T-cell (primary cell): Measurements from ENCODE around the gene QPCT. TPM values are rescaled to one million over a fixed set of nuclear protein-coding genes. Genes with fewer than 3 reads are reported as not detected.
A peak's percentile ranks its signal among the peaks of the same experiment; 100 is the strongest.

ENCODE experiments used
- ATAC-seq, 4 experiments: fragments of 200-7000 bp in 3 of 4; fragments of 150-1000 bp in 1 of 4; cut with Tn5 transposase; replicated peaks in 1 of 4; 1 replicate in 3 of 4; 2 replicates in 1 of 4; pipeline ENCODE4 v1.10.0; 2021; ENCODE audit warnings: moderate library complexity in 3 of 4, mild to moderate bottlenecking in 2 of 4, moderate number of reproducible peaks in 1 of 4
- CTCF ChIA-PET, 2 donors: fragments of 300-600 bp; sonication (Branson Sonifier 250); formaldehyde crosslinking; loops; one replicate each; lab custom pipeline; 2022; ENCODE audit warnings: antibody characterized with exemption in 2 of 2; lab: Charles Lee
- POLR2A ChIA-PET, 2 donors: fragments of 300-600 bp; sonication (Branson Sonifier 250); formaldehyde crosslinking; loops; one replicate each; lab custom pipeline; 2022; ENCODE audit warnings: antibody characterized with exemption in 2 of 2; lab: Charles Lee
- DNase-seq, 35 experiments: peaks; one replicate each; pipeline versions ENCODE4 v3.0.0 to v3.0.0-alpha.2; 2013 to 2023
- H3K27ac ChIP-seq: one replicate; pipeline ENCODE4 v1.5.1; 2013; ENCODE audit warnings: low read length
- H3K27me3 ChIP-seq, 2 experiments: replicated peaks in 1 of 2; 1 replicate in 1 of 2; 2 replicates in 1 of 2; pipeline versions ENCODE4 v1.6.1 to v1.7.0; 2013; ENCODE audit warnings: low read length in 1 of 2, mixed read lengths in 1 of 2; ENCODE audit not compliant: control insufficient read depth in 2 of 2, insufficient read depth in 2 of 2; ENCODE audit errors: extremely low read depth in 1 of 2
- H3K36me3 ChIP-seq, 2 donors: 1 replicate in 1 of 2; 2 replicates in 1 of 2; pipeline versions ENCODE4 v1.6.1 to v1.7.0; 2013; ENCODE audit warnings: low read length in 1 of 2; ENCODE audit not compliant: control insufficient read depth in 2 of 2, insufficient read depth in 1 of 2; ENCODE audit errors: extremely low read depth in 1 of 2
- H3K4me1 ChIP-seq, 2 experiments: 1 replicate in 1 of 2; 2 replicates in 1 of 2; pipeline versions ENCODE4 v1.6.1 to v1.7.0; 2013; ENCODE audit warnings: low read length in 2 of 2, mixed read lengths in 1 of 2; ENCODE audit not compliant: insufficient read depth in 2 of 2, control insufficient read depth in 1 of 2; ENCODE audit errors: extremely low read depth in 1 of 2
- H3K4me3 ChIP-seq, 2 donors: 1 replicate in 1 of 2; 2 replicates in 1 of 2; pipeline versions ENCODE4 v1.5.1 to v1.7.0; 2013; ENCODE audit warnings: mild to moderate bottlenecking in 2 of 2, low read length in 1 of 2, moderate library complexity in 1 of 2; ENCODE audit not compliant: control insufficient read depth in 1 of 2; ENCODE audit errors: extremely low read depth in 1 of 2
- H3K9me3 ChIP-seq: 2 replicates; pipeline ENCODE4 v1.7.0; 2013
- H3K27ac Mint-ChIP-seq, 2 donors: one replicate each; pipeline ENCODE4 v1.8.0; 2020 to 2021; ENCODE audit warnings: mild to moderate bottlenecking in 2 of 2, mixed read lengths in 2 of 2
- H3K27me3 Mint-ChIP-seq, 2 donors: one replicate each; pipeline ENCODE4 v1.8.0; 2021 to 2022; ENCODE audit warnings: mixed read lengths in 2 of 2
- H3K36me3 Mint-ChIP-seq: one replicate; pipeline ENCODE4 v1.8.0; 2021; ENCODE audit warnings: mixed read lengths
- H3K4me1 Mint-ChIP-seq, 3 donors: one replicate each; pipeline ENCODE4 v1.8.0; 2020 to 2022; ENCODE audit warnings: mixed read lengths in 3 of 3, mild to moderate bottlenecking in 1 of 3
- H3K4me3 Mint-ChIP-seq, 3 donors: one replicate each; pipeline ENCODE4 v1.8.0; 2020 to 2022; ENCODE audit warnings: mild to moderate bottlenecking in 3 of 3, mixed read lengths in 3 of 3, moderate library complexity in 3 of 3
- H3K9me3 Mint-ChIP-seq, 3 donors: one replicate each; pipeline ENCODE4 v1.8.0; 2020 to 2022; ENCODE audit warnings: mixed read lengths in 3 of 3
- WGBS: methylation state at CpG from one replicate; pipeline ENCODE4 v1.1.5; 2013; ENCODE audit warnings: missing lambda C conversion rate; ENCODE audit not compliant: insufficient coverage; 5-methylcytosine and 5-hydroxymethylcytosine counted together
- total RNA-seq, 35 experiments: library from RNA in 6 of 35; stranded (reverse) in 6 of 35; fragments of 120-200 nt in 1 of 35; gene quantifications; one replicate each; pipeline versions ENCODE4 v1.2.1 to v1.2.4 and lab custom pipeline; 2013 to 2026

Gene QPCT
- total RNA-seq, 5 donors from 2014 or later (not counting 1 experiment from before 2014, with no cell fraction given), result 1.1 to 3.1 (median 1.5) TPM; not detected in 2

DNA sequence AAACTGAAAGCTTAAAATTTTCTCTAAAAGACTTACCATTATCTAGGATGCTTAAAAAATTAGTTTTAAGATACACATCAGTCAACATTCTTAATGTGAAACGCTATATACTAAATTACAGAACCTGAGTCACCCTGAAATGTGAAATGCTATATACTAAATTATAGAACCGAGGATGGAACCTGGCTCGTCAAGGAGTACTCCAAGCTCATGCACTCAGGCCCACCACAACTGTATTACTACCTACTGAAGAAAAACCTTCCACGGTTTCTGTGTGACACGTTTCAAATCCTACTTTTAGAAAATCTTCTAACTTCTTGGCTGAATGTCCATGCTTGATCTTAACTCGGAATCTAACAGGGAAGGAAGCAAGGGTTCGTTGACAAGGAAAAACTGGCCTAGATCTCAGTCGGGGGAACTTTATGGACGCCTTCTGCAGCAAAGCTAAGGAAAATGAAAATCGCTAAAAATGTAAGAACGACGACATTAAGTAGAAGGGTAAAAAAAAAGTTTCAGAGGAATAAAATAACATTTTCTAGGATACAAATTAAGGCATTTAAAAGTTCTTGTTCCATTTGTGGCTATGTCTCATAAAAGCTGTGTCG, 21.2 kb upstream of the QPCT start:
- Histone ChIP-seq H3K4me3 (peak overlapping the region; percentile 46 to 87), H3K9me3 (no peaks in the 10 kb centered on the region), H3K4me1 (peaks cover 18 to 20% of the 10 kb centered on the region in 2 experiments), H3K36me3 (no peaks in the 10 kb centered on the region), H3K27me3 (peaks cover 0 to 10% of the 10 kb centered on the region in 2 experiments), H3K27ac (peak overlapping the region; percentile 70)
- Mint-ChIP-seq H3K4me3 (peak overlapping the region; percentile 97 to 99 (median 99)), H3K27me3 (peaks cover 0 to 14% of the 10 kb centered on the region in 2 donors), H3K36me3 (no peaks in the 10 kb centered on the region), H3K9me3 (no peaks in the 10 kb centered on the region), H3K27ac (peak overlapping the region; percentile 96 to 97), H3K4me1 (peaks cover 51 to 59% (median 54%) of the 10 kb centered on the region in 3 donors)
- ChIA-PET POLR2A (interaction anchor here (0.5 to 1.8 kb wide), 6 partner anchors 10 to 303 kb away, joined by 3 to 5 read pairs (median 3); no protein-coding TSS in a partner anchor), CTCF (interaction anchor here (0.6 to 1.2 kb wide), 4 partner anchors 15 to 73 kb away, joined by 3 to 4 read pairs (median 3); no protein-coding TSS in a partner anchor)
- 72% methylated on average over 8 of the region's 13 CpGs for WGBS
- ATAC-seq, result no peak
- peak in 1 of 35 experiments; percentile 8 for DNase-seq

DNA sequence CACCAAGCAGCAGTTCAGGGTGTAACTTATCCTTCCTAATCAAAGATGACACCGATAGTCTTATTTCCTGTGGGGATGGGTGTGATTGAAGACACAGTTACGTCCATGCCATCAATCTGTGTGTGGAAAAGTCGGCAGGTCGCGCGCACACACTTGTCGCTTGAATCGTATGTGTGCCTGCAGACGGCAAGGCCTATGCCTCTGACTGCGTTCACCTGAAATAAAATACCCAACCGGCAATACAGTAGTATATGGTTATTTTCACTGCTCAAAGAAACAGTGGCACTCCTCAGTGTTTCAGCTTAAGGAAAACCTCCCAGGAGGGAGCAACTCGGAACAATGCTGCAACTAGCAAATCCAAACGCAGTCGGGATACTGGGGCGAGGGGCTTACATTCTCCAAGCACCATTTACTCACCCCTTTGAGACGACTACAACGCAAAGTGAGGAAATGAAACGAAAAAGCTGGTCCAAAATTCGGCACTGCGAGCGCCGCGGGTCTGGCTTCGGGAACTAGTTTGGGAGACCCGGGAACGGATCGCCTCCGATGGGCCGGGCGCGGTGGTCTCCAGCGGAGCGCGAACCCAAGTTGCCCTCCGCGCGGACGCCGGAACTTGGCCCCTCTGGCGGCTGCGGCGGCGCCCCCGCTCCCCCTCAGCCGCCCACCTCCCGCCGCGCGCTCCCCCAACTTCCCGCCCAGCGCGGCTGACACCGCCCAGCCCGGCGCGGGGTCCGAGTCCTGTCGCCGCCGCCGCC, 20.5 kb upstream of the QPCT start:
- no peaks in the 10 kb centered on the region for H3K9me3 ChIP-seq
- DNase-seq (peak; percentile 21 to 65 (median 39)), ATAC-seq (peak; percentile 33 to 51 (median 36))
- no peaks in the 10 kb centered on the region for H3K36me3 ChIP-seq
- peak overlapping the region; percentile 97 to 99 (median 99) for H3K4me3 Mint-ChIP-seq
- peak overlapping the region; percentile 70 for H3K27ac ChIP-seq
- peaks cover 44 to 52% (median 47%) of the 10 kb centered on the region in 3 donors for H3K4me1 Mint-ChIP-seq
- H3K4me3 ChIP-seq, result peak overlapping the region; percentile 46 to 87
- under 1% methylated on average over 24 of the region's 61 CpGs for WGBS
- H3K27me3 Mint-ChIP-seq, result peaks cover 3 to 18% of the 10 kb centered on the region in 2 donors
- no peaks in the 10 kb centered on the region for H3K9me3 Mint-ChIP-seq
- POLR2A ChIA-PET, result interaction anchor here (0.5 to 0.7 kb wide), 3 partner anchors 11 to 75 kb away, joined by 3 read pairs; no protein-coding TSS in a partner anchor
- H3K4me1 ChIP-seq, result peaks cover 18 to 20% of the 10 kb centered on the region in 2 experiments
- no peaks in the 10 kb centered on the region for H3K36me3 Mint-ChIP-seq
- H3K27ac Mint-ChIP-seq, result peak overlapping the region; percentile 96 to 97
- CTCF ChIA-PET, result interaction anchor here (0.6 to 1.2 kb wide), 5 partner anchors 25 to 1258 kb away, joined by 3 to 4 read pairs (median 3); no protein-coding TSS in a partner anchor
- H3K27me3 ChIP-seq, result peaks cover 0 to 13% of the 10 kb centered on the region in 2 experiments

DNA sequence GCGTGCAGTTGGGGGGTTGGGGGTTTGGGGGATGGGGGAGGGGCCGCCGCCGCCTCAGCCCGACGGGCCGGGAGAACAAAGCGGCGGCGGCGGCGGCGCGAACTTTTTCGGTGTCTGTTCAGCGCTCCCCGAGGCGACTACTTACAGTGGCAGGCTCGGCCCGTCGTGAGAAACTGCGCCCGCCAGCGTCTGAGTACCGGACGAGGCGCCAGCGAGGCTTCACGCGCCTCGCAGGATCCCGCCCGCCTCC, 20.0 kb upstream of the QPCT start:
- ChIA-PET POLR2A (interaction anchor here in 1 of 2 donors (0.5 kb wide), 1 partner anchor 75 kb away, joined by 3 read pairs; no protein-coding TSS in a partner anchor), CTCF (interaction anchor here (0.6 to 1.2 kb wide), 4 partner anchors 71 to 1257 kb away, joined by 3 to 4 read pairs (median 3); no protein-coding TSS in a partner anchor)
- peaks cover 3 to 18% of the 10 kb centered on the region in 2 donors for H3K27me3 Mint-ChIP-seq
- peaks cover 41 to 48% (median 43%) of the 10 kb centered on the region in 3 donors for H3K4me1 Mint-ChIP-seq
- WGBS, result under 1% methylated on average over 28 of the region's 33 CpGs
- no peak overlapping the region for H3K27ac Mint-ChIP-seq
- peak overlapping the region in 1 of 2 donors; percentile 87 for H3K4me3 ChIP-seq
- peaks cover 0 to 14% of the 10 kb centered on the region in 2 experiments for H3K27me3 ChIP-seq
- peak overlapping the region; percentile 66 to 99 (median 68) for H3K4me3 Mint-ChIP-seq
- H3K27ac ChIP-seq, result peak overlapping the region; percentile 36
- H3K9me3 Mint-ChIP-seq, result no peaks in the 10 kb centered on the region
- peak in 32 of 35 experiments; percentile 52 to 82 (median 65) for DNase-seq
- H3K36me3 ChIP-seq, result no peaks in the 10 kb centered on the region
- H3K36me3 Mint-ChIP-seq, result no peaks in the 10 kb centered on the region
- peak in 1 of 4 experiments; percentile 85 for ATAC-seq
- no peaks in the 10 kb centered on the region for H3K9me3 ChIP-seq
- peaks cover 18 to 20% of the 10 kb centered on the region in 2 experiments for H3K4me1 ChIP-seq

DNA sequence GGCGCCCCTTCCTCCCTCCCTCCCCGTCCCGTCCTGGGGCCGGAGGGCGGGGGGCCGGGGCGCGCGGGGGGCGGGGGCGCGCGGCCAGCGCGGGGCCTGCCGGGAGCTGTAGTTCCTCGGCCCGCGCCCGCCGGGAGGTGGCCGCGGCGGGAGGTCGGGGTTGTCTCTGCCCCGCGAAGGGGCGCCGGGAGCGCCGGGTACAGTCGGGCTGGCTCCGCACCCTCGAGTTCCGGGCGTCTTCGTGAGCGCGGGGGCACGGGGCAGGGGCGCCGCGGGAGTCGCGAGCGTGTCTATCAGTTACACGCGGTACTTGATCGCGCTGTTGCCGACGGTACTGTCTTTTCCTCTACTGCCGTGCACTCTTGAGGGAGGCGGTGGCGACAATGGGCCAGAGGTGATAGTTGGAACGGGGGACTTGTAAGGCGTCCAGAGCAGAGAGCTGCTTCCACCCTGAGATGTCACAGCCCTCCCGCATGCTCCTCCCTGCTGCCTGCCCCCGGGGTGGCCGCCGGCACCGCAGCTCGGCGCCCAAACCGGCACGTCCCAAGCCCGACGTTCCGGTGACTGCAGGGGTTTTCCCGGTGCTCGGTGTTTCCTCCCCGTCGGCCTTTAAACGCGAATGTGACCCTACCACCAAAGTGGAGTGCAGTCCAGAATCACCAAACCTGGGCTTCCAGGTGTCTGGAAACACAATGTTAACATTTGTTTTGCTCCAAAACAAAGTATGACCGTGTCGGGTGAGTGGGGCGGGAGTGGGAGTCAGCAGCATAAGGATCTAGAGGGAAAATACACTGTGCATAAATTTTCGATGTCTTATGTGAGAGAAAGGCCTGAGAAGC, 19.4 kb upstream of the QPCT start, which contains the start of gene PRKD3:
TSS of gene PRKD3 (minus strand) at position 48 of the 839 bp plus-strand sequence. CDS start 8,309 bp downstream, outside the sequence.
- Histone ChIP-seq H3K27me3 (peaks cover 0 to 20% of the 10 kb centered on the region in 2 experiments), H3K9me3 (no peaks in the 10 kb centered on the region), H3K27ac (peak within 1 kb of the TSS; percentile 70), H3K4me1 (peaks cover 18 to 20% of the 10 kb centered on the region in 2 experiments), H3K36me3 (no peaks in the 10 kb centered on the region), H3K4me3 (peak within 1 kb of the TSS; percentile 71 to 87)
- Mint-ChIP-seq H3K36me3 (no peaks in the 10 kb centered on the region), H3K4me3 (peak within 1 kb of the TSS; percentile 97 to 99 (median 99)), H3K27me3 (peaks cover 3 to 18% of the 10 kb centered on the region in 2 donors), H3K27ac (peak within 1 kb of the TSS; percentile 96 to 97), H3K9me3 (no peaks in the 10 kb centered on the region), H3K4me1 (peaks cover 35 to 43% (median 38%) of the 10 kb centered on the region in 3 donors)
- DNase-seq, result peak in 22 of 35 experiments; percentile 7 to 68 (median 39)
- ChIA-PET CTCF (interaction anchor here in 1 of 2 donors (0.7 kb wide), 1 partner anchor 19 kb away, joined by 3 read pairs; the partner anchor contains the start of gene QPCT), POLR2A (interaction anchor here in 1 of 2 donors (0.7 kb wide), 1 partner anchor 70 kb away, joined by 3 read pairs; no protein-coding TSS in a partner anchor)
- ATAC-seq, result peak; percentile 68 to 88 (median 82)
- WGBS, result 2% methylated on average over 71 of the region's 79 CpGs

DNA sequence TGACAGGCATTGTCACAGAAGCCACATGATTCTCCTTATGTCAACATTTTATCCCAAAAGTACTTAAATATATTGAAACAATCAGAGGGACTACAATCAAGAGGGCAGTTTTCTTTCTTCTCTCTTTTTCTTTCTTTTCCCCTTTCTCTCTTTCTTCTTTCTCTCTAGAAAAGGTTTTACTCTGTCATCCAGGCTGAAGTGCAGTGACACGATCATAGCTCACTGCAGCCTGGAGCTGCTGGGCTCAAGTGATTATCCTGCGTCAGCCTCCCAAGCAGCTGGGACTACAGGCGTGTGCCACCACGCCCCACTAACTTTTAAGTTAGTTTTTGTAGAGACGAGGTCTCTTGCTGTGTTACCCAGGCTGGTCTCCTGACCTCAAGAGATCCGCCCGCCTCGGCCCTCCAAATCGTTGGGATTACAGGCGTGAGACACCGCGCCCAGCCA, 18.8 kb upstream of the QPCT start:
- no peak overlapping the region for H3K27ac ChIP-seq
- H3K27ac Mint-ChIP-seq, result peak overlapping the region; percentile 28 to 58

More for the DNA sequence above, 18.8 kb upstream of the QPCT start:
- WGBS, result 94% methylated on average over 7 of the region's 12 CpGs
- Mint-ChIP-seq H3K4me1 (peaks cover 34 to 41% (median 38%) of the 10 kb centered on the region in 3 donors), H3K27me3 (peaks cover 3 to 20% of the 10 kb centered on the region in 2 donors), H3K36me3 (no peaks in the 10 kb centered on the region), H3K9me3 (no peaks in the 10 kb centered on the region), H3K4me3 (peak overlapping the region; percentile 80 to 99 (median 87))
- Histone ChIP-seq H3K9me3 (no peaks in the 10 kb centered on the region), H3K36me3 (no peaks in the 10 kb centered on the region), H3K4me3 (peak overlapping the region; percentile 71 to 87), H3K4me1 (peaks cover 18 to 20% of the 10 kb centered on the region in 2 experiments), H3K27me3 (peaks cover 0 to 20% of the 10 kb centered on the region in 2 experiments)
- DNase-seq, result no peak
- ChIA-PET CTCF (interaction anchor here in 1 of 2 donors (0.6 to 1.0 kb wide), 3 partner anchors 19 to 71 kb away, joined by 3 to 5 read pairs (median 4); partner anchors contain the start of gene QPCT), POLR2A (interaction anchor here (0.6 to 0.7 kb wide), 2 partner anchors 71 to 1459 kb away, joined by 3 read pairs; no protein-coding TSS in a partner anchor)
- no peak for ATAC-seq
